ENCODE data around the gene BLNK. TPM values are rescaled to one million over a fixed set of nuclear protein-coding genes. Genes with fewer than 3 reads are reported as not detected.
A peak's percentile ranks its signal among the peaks of the same experiment; 100 is the strongest.
"Not testable (repeated sequence)": the region's sequence is repeated elsewhere in the genome, so short reads cannot be mapped to it uniquely, and the experiment has no call there.

BLNK gene
- 10 to 100 TPM; 36.9 to 59.3 (median 47.2) TPM for polyA plus RNA-seq (ENCODE audit: insufficient read length in 3 of 3)
- long read RNA-seq, donor 1, partial matches to known transcripts: 0 of 2 reads
- long read RNA-seq, donor 1, other reads (novel, unspliced or antisense): 0 of 2 reads
- long read RNA-seq, donor 2, partial matches to known transcripts: 0 of 4 reads
- long read RNA-seq, donor 2, other reads (novel, unspliced or antisense): 0 of 4 reads
- long read RNA-seq, donor 3, partial matches to known transcripts: 0 of 4 reads
- long read RNA-seq, donor 3, other reads (novel, unspliced or antisense): 0 of 4 reads
- long read RNA-seq, donor 4, partial matches to known transcripts: 0 of 6 reads
- long read RNA-seq, donor 4, other reads (novel, unspliced or antisense): 0 of 6 reads
- long read RNA-seq, donor 5, partial matches to known transcripts: 0 of 3 reads
- long read RNA-seq, donor 5, other reads (novel, unspliced or antisense): 0 of 3 reads
- long read RNA-seq, donor 6, partial matches to known transcripts: 0 of 5 reads
- long read RNA-seq, donor 6, other reads (novel, unspliced or antisense): 0 of 5 reads
- long read RNA-seq, donor 7, partial matches to known transcripts: 0 of 6 reads
- long read RNA-seq, donor 7, other reads (novel, unspliced or antisense): 0 of 6 reads
- long read RNA-seq, donor 8, partial matches to known transcripts: 0 of 1 reads
- long read RNA-seq, donor 8, other reads (novel, unspliced or antisense): 0 of 1 reads
- long read RNA-seq, donor 9, transcript BLNK-201 (17 exons, 1,784 nt): major isoform, 6 of 13 reads
- long read RNA-seq, donor 9, partial matches to known transcripts: 7 of 13 reads
- long read RNA-seq, donor 9, other reads (novel, unspliced or antisense): 0 of 13 reads
- long read RNA-seq, donor 10, partial matches to known transcripts: 5 of 6 reads
- long read RNA-seq, donor 10, other reads (novel, unspliced or antisense): 0 of 6 reads
- long read RNA-seq, donor 11: 0 reads
- long read RNA-seq, donor 12, partial matches to known transcripts: 5 of 11 reads
- long read RNA-seq, donor 12, other reads (novel, unspliced or antisense): 0 of 11 reads
- long read RNA-seq, donor 13, partial matches to known transcripts: 0 of 4 reads
- long read RNA-seq, donor 13, other reads (novel, unspliced or antisense): 0 of 4 reads
- long read RNA-seq, donor 14: 0 reads
- long read RNA-seq, donor 15, partial matches to known transcripts: 0 of 5 reads
- long read RNA-seq, donor 15, other reads (novel, unspliced or antisense): 0 of 5 reads
- long read RNA-seq, donor 16, partial matches to known transcripts: 6 of 9 reads
- long read RNA-seq, donor 16, other reads (novel, unspliced or antisense): 0 of 9 reads

GRCh38 chr10:96271016-96271815 is at the start of gene BLNK:
BLNK (minus strand) TSS chr10:96271569; CDS start chr10:96271398, 171 bp downstream.
- peak; percentile 67 for DNase-seq

GRCh38 chr10:96319754-96320474 is 48.5 kb upstream of the BLNK start:
- no peak for DNase-seq

DNA sequence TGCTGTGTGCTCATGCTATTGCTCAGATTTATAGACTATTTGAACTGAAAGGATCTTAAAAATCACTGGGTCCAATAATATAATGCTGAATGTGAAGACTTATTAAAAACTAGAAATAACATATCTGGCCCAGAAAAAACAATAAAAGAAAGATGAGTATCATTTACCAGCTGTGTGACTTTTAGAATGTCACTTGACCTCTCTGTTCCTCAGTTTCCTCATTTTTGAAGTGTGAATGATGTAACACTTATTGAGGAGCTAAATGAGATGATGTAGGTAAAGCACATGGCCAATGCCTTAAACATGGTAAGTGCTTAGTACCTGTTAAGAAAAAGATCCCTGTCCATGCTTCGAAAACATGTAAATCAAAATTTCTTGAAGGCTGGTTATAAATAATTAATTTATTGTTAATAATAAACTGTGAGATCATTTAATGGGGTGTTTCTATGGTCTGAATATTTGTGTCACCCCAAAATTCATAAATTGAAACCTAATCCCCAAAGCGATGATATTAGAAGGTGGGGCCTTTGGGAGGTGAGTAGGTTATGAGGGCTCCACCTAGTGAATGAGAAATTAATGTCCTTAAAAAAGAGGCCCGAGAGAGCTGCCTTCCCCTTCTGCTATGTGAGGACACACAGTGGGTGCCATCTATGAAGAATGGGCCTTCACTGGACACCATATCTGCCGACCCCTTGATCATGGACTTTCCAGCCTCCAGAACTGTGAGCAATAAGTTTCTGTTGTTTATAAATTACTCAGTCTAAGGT is 45.9 kb upstream of the BLNK start:
- DNase-seq: no peak

GRCh38 chr10:96313344-96313743 is 42.0 kb upstream of the BLNK start:
- DNase-seq: no peak

DNA sequence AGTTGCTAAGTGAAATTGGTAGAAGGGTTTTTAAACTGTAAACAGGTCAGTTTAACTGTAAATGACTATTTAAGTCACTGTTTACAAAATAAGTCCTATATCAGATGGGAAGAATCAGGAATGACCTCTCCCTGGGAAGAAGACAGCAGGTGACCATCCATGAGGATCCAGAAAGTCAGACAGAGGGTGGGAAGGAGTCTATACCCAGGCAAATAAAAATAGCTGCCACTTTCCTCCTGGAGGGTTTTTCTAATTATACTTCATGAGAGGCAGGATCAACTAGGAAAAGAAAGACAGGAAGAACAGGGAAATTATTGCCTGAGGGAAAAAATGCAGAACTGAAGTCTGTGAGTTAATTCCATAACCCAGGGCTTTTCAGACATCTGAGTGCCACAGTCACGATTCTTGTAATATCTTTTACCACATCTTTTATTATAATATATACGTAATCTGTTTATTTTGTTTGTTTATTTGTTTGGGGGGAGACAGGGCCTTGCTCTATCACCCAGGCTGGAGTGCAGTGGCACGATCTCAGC is 39.9 kb upstream of the BLNK start:
- no peak for DNase-seq

DNA sequence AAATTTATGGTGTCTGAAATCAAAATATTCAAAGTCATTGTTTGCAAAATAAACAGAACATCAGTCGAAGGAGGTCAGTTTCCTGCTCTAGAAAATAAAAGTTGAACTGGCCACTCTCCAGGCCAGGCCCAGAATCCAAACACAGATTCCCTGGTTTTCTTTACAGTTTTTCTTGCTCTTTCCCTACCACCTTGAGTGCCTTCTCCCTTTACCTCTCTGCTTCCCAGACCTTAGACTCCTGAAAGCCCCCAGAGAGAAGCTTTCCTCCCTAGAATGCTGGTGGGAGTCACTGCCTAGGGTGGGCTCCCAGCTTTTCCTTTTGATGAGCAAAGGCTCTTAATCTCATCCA is 38.9 kb upstream of the BLNK start:
- peak; percentile 31 for DNase-seq

DNA sequence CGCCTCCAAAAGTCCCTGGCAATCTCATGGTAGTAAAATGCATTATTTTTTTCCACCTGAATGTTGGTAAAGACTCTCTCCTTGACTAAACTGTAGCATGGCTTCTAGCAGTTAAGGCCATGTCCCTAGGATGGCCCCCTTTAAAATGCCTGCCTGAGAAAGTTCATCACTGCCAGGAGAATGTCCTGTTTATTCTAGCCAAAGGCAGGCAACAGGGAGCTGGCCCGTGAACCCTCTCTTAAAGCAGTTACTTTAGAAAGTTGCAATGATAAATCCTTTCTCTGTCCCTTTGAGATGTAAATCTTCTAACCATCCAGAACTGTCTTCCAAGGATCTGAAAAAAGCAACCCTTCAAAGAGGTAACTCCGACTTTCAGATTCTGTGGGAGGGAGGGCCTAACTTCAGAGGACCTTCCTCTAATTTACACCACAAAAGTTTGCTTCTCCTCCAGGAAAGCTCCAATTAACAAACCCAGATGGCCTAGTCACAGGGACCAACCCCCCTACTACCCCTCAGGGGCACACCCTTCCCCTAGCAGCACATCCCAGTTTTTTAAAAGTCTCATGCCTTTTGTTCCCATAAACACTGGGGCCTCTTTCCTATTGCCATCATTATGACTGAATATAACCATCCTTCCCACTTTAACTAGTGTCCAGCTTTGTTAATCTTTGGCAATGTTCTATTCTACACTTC is 38.4 kb upstream of the BLNK start:
- no peak for DNase-seq

GRCh38 chr10:96308854-96309253 is 37.5 kb upstream of the BLNK start:
- not testable (repeated sequence) for DNase-seq

GRCh38 chr10:96306516-96306915 is 35.1 kb upstream of the BLNK start:
- no peak for DNase-seq

DNA sequence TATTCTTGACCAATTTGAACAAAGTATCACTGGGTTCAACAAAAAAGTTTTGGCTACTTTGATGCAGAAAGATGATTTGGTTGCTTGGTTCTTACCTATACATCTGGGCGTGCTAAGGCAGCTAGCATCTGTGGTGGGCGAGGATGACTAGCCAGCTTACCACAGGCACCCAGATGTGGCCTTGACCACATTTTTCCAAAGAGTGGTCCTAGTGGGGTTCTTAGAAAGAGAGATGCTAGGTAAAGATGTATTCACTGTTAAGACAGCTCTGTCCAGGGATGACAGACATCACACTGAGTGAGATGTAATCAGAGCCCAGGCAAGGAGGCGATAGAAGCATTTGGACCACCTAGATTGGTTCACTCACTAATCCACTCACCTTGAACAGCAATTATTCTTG is 33.6 kb upstream of the BLNK start:
- no peak for DNase-seq

DNA sequence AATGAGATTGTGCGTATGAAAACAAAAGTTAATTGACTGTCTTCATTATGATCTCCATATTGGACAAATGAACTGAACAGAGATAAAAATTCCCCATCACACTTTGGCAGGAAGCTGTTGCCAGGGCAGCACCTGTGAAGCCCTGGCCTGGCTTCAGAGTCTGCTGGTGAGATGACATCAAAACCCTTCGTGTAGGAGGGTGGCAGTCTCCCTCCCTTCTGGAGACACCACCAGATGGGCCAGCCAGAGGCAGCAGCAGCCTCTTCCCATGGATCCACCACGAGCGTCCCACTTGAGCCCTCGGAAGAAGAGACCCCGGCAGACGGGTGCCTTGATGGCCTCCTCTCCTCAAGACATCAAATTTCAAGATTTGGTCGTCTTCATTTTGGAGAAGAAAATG is 32.9 kb upstream of the BLNK start, which contains the start of gene DNTT:
TSS of gene DNTT (plus strand) at position 205 of the 400 bp plus-strand sequence. CDS start at position 269, 64 bp downstream.
- DNase-seq: no peak

- DNase-seq: no peak
Observed at GRCh38 chr10:96301616-96302015, 30.2 kb upstream of the BLNK start.

DNA sequence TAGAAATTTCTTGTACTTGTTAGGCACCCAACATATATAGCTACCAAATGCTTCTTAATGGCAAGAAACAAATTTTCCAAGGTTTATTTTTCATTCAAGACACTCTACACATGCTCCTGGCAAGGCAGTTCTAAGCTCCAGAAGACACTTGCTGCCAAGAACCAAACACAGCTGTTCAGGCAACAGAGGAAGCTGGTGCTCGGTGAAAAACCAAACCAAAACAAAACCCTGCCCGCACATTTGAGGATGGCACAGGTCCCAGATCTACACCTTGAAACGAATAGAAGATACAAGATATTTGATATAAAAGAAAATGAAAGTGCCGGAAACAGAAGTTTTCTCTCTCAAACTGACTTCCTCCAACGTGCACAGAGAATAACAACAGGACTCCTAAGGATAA is 28.0 kb upstream of the BLNK start:
- DNase-seq: no peak

DNA sequence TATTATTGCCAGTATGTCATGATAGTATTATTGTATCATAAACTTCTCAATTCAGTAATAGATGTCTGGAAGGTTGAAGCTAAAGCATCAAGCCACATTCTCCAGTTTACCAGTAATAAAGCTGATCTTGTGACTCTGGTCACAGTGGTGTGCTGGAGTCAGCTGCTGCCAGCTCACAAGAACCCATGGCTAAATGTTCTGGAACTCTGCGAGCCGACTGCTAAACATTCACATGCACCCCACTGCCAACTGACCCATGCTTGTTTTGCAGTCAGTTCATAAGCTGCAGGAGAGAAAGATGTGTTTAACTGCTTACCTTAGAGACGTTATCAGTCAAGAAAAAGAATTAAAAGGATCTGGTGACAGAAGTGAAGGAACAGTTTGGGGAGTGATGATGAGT is 27.0 kb upstream of the BLNK start:
- DNase-seq: no peak

DNA sequence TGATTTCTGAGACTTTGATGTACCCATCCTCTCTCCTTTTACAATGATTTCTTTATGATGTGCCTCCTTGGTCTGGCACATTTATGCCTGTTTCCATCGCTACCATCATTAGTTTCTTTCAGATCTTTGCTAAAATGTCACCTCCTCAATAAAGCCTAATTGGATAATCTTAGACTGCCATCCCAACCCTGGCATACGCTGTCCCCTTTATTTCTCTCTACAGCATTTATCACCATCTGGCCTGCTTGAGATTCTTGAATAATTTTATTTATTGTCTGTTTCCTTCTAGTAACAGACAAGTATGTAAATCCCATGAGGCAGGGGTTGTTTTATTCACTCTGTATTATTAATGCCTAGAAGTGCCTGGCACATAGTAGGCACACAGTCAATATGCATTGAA is 26.1 kb upstream of the BLNK start:
- DNase-seq: no peak

DNA sequence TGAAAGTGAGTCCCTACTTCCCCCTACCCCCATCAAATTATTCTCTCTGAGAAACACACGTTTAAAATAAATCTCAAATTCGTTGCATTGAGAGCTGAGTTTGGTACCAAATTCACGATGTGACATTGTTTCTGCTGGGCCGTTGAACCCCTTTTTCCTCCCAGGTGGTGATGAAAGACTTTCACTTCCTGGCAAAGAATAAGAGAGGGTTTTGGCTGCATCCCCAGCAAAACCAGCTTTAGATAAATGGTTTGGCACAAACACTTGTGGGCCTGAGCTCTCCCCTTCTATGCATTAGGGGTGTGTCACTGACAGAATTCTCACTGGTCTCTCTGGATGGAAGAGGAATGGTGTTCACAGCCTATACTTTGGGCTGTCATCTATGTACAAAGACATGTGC is 24.1 kb upstream of the BLNK start:
- DNase-seq: no peak

GRCh38 chr10:96292971-96293920 is 21.9 kb upstream of the BLNK start:
- DNase-seq: peak; percentile 48
